Stimulated activated CD4-positive, alpha-beta T cell treated with anti-CD3 and anti-CD28 coated beads, Interleukin-1b, Interleukin-23, amount 100 ng/mL, for 4 hours (primary cell): ENCODE measurements around the gene PLGRKT.
"Not testable (repeated sequence)": the region's sequence is repeated elsewhere in the genome, so short reads cannot be mapped to it uniquely, and the experiment has no call there.

Experiments used
- DNase-seq, 2 donors: peaks; one replicate each; pipeline ENCODE4 v3.0.0-alpha.2; 2020; ENCODE audit warnings: low read depth in 2 of 2

PLGRKT gene, protein sequence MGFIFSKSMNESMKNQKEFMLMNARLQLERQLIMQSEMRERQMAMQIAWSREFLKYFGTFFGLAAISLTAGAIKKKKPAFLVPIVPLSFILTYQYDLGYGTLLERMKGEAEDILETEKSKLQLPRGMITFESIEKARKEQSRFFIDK

DNA sequence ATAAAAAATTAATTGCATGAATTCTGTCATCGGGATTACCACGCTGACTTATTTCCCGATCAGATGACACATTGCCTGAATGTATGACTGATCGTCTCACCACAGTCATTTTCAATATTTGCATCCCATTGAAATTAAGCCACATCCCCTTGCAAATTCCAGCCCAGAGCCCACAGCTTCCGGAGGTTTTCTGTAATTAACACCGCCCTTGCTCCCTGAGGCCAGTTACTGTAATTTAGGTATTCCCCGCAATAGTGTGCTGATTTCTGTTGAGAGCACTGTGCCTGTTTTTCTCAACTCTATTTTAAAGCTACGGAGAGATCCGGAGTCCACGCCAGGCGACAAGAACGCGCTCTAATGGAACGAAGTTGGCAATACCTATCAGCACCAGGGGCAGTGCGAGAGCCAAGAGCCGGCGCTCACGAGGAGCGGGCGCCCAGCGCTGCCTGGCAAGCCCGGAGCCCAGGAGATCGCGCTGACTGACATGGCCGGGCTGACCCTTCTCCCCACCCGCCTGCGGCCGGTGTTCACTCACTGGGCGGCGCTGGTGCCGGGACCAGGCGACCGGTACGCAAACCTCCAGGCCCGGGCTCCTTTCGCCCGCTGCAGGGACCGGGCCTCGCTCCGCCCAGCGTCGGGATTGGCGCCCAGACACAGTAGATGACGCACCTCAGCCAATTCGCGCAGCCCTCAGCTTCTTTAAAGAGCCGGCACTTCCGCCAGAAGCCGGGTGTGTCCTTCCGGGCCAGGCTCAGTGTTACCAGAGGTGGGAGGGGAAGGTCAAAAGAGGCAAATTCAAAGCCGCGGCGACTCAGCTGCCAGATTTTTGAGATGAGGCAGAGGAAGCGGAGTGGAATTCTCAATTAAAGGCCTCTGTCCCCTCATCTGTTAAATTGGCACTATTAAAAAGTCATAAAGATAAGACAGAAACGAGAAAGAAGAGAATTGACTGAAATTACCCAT lies at the start of gene PLGRKT:
Gene PLGRKT, minus strand, starts transcription at position 672 of the 963 bp plus-strand sequence. CDS start 5,948 bp downstream, outside the sequence.
- DNase-seq, result peak; percentile 80 to 81

DNA sequence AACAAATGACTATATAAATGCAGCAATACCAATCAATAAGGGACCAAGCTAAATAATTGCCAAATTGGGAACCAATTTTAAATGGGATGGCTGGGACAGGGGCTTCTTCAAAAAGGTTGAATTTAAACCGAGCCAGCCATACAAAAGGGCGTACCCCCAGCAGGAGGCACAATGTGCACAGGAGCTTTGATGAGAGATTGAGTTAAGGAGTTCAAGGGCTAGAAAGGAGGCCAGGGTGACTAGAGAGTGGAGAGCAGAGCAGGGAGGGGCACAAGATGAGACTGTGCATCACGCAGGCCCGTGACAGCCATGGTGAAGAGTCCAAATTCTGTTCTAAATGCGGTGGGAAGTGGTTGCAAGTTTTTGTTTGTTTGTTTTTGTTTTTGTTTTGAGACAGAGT lies 49.3 kb upstream of the PLGRKT start:
- no peak for DNase-seq

DNA sequence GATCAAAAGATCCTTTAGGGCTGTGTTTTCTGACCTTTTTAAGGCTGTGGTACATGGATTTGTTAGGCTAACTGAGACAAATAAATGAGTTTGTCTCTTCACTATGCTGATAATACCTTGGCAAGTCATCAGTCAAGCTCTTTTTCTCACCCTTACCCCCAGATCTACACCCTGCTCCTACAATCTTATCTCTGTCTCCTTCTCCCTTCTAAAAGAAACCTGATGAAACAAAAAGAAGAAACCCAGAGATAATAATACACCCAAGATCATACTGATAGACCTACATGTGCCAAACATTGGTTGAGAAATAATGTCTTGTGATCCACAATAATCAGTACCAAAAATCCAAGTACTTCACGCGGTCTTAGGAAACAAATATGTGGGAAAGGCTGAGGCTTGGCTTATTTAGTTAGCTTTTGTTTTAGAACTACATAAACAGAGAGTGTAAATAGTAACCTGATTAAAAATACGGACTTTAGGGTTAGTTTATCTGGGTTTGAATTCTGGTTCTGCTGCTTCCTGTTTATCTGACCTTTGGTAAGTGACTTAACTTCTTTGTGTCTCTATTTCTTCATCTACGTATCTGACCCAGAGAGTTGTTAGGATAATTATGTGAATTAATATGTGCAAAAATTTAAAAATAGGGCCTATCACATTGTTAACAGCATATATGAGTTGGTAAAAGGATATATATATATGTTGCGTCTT lies 47.8 kb upstream of the PLGRKT start:
- no peak for DNase-seq

DNA sequence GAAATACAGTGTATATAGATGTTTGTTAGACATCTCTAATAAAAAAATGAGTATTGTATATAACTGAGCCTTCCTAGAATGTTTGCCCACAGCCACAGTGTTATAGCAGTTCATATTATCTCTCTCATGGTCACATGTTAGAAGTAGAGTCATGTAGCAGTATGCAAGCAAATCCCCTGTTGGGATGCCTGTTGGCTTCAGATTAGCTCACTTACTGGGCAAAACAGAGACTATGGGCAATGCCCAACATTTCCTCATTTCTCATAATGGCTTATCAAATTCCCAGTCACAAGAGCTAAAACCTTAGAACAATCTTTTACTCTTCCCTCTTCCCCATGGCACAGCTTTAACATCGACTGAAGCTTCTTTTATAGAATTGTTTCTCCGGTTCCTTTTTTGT lies 45.6 kb upstream of the PLGRKT start:
- no peak for DNase-seq

DNA sequence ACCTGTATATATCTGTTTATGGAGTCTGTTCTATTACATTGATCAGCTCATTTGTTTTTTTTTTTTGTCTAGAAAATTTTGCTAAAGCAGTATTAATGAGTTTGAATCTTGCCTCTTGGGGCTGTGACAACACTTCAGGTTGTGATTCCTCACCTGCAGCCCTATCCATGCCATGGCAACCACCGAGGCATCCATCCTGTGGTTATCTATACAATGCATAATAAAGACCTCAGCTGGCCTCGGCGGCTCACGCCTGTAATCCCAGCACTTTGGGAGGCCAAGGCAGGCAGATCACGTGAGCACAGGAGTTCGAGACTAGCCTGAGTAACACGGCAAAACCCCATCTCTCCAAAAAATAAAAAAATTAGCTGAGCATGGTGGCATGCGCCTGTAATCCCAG lies 44.5 kb upstream of the PLGRKT start:
- DNase-seq, result no peak

DNA sequence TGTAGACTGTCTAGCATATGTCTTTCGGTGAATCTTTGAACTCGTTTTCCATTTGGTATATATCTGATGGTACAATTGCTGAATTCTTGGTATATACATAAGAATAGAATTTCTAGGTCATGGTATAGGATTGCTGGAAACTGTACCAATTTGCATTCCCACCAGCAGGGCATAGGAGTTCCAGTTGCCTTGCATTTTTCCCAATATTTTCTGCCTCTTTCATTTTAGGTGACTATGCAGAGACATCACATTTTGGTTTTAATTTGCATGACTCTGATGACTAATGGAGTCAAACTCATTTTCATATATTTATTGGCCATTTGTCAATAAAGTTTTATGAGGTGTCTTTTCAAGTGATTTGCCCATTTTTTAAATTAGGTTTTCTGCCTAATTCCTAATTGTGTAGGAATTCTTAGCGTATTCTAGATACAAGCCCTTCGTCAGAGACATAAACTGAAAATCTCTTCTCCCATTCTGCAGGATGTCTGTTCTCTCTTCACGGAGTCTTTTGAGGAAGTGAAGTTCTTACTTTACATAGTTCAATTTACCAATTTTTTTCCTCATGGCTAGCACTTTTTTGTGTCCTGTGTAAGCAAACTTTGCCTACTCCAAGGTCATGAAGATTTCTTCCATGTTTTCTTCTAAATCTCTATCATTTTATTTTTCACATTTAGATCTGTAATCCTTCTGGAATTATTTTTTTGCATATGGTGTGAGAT lies 43.8 kb upstream of the PLGRKT start:
- DNase-seq, result no peak

DNA sequence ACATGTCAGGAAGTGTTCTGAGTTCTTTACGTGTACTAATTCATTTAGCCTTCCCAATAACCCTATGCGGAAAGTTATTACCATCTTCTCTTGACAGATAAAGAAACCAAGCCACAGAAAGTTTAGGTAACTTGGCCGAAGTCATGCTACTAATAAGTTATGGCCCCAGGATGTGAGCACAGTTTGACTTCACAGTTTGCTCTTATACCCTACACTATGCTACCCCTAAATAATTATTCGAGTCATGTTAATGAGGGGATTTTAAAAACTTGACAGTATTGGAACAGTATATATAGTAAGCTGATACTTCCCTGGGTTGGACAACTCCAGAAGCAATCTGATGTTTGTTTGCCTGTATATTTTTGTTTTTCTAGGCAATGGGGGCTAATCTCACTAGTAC lies 43.2 kb upstream of the PLGRKT start:
- DNase-seq, result no peak

DNA sequence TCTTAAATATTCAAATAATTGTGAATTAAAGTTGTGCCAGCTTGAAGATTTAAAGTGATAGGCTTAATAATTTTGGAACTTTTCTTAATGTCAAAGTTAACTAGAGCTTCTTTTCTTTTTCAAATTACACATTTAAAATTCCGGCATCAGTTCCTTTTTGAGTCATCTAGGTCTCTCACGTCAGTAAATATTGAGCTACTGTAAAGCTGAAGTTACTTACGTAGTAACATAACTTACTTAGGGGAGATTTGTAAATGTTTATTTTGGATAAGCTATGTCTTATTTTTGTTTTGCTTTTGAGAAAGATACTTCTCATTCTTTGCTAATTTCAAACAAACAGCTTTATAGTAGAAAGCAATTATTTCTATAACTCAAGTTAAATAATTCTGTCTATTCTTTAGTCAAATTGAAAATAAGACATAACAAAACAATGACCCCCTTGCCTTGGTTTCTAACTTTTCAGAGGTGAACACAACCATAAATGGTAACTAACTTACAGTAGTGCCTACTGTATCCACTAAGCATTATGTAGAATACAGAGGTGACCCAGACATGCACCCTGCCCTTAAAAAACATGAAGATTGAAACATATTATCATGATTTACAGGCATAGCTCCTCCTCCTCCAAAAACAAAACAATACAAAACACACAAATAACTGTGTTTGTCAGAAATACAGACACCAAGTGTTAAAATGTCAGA lies 42.4 kb upstream of the PLGRKT start:
- no peak for DNase-seq

DNA sequence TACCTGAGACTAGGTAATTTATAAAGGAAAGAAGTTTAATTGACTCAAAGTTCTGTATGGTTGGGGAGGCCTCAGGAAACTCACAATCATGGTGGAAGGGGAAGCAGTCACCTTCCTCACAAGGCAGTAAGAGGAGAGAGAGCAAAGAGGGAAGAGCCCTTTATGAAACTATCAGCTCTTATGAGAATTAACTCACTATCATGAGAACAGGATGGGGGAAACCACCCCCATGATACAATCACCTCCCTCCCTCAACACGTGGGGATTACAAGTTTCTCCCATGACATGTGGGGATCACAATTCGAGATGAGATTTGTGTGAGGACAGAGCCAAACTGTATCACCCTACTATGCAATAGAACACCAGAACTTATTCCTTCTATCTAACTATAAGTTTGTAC lies 40.5 kb upstream of the PLGRKT start:
- no peak for DNase-seq

DNA sequence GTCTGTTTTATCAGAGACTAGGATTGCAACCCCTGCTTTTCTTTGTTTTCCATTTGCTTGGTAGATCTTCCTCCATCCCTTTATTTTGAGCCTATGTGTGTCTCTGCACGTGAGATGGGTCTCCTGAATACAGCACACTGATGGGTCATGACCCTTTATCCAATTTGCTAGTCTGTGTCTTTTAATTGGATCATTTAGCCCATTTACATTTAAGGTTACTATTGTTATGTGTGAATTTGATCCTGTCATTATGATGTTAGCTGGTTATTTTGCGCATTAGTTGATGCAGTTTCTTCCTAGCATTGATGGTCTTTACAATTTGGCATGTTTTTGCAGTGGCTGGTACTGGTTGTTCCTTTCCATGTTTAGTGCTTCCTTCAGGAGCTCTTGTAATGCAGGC lies 37.9 kb upstream of the PLGRKT start:
- not testable (repeated sequence) for DNase-seq

DNA sequence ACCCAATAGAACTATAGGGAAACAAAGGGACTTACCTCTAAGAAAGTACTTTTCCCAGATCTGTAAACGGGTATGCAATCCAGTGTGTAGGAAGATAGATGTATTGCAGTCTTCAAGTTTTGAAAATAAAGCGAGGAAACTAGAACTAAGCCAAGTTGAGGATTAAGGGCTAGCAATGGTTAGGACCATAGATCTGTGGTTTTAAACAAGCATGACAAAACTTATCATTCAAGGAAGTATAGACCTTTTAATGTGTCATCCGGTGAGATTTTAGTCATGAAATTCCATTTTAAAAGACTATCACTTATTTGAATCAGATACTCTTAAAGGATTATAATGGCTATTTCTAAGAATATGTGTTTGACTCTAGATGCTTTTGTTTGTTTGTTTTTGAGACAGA lies 33.1 kb upstream of the PLGRKT start:
- no peak for DNase-seq

DNA sequence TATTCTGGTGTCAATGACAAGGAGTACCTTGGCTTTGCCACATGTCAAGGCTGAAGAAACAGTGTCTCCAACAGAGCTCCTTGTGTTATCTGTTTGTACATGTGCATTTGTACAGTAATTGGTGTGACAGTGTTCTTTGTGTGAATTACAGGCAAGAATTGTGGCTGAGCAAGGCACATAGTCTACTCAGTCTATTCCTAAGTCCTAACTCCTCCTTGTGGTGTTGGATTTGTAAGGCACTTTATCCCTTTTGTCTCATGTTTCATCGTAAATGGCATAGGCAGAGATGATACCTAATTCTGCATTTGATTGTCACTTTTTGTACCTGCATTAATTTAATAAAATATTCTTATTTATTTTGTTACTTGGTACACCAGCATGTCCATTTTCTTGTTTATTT lies 32.4 kb upstream of the PLGRKT start:
- DNase-seq, result no peak

DNA sequence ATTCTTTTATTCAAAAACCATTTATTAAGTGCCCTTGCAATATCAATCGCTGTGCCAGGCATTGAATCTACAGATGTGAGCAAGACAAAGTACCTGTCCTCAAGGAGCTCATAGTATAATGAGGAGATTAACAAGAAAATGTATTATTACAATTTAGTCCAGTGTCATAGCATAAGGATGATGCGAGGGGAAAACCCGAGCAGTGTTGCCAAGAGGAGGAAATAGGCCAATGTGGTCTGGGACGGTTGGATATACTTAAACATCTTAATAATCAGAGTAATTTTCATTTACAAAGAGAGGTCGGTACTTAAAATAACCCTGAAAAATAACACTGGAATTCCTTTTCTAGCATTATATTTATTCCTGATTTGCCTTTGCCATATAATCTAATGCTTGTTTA lies 31.1 kb upstream of the PLGRKT start:
- DNase-seq, result no peak

DNA sequence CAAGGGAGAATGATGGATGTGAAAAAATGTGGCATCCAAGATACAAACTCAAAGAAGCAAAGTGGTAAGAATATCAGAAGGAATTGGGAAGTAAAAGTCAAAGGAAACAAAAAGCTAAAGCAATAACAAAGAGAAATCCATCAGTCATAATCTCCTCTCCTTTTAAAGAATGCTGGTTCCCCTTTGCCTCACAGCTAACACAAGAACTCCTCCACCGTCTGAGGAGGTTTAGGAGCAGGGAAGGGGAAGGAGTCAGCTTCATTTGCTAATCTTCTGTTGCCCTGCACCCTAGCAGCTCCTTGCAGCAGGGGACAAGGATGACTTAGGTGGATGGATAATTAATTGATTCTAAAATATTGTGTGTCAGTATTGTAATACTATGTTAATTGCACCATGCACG lies 29.0 kb upstream of the PLGRKT start:
- DNase-seq, result no peak

DNA sequence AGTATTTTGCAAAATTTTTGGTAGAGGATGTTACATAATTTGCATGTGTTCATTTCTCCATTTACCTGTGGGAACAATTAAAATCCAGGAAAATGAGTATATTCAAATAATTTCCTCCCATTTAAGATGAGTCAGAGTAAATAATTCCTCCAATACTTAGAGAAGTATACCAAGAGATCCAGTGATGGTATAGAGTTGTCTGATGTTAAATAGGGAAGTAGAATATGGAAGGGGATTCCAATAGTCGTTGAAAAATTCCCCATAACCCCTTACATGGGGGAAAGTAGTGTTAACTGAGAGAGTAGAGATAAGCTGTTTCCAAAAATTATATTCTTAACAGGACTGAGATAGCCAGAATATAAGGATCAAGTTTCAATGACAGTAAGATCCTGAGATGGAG lies 28.3 kb upstream of the PLGRKT start:
- DNase-seq, result no peak

DNA sequence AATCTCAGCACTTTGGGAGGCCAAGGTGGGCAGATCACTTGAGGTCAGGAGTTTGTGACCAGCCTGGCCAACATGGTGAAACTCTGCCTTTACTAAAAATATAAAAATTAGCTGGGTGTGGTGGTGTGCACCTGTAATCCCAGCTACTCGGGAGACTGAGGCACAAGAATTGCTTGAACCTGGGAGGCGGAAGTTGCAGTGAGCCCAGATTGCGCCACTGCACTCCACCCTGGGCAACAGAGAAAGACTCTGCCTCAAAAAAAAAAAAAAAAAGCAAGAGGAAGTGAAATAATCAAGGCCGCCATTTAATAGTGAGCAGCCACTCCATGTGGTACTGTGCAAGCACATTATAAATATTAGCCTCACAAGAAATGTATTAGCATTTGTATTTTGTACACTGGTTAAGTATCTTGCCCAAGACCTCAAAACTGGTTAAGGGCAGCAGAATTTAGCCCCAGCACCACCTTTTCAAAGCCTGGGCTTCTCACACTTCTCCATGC lies 27.2 kb upstream of the PLGRKT start:
- DNase-seq, result not testable (repeated sequence)

DNA sequence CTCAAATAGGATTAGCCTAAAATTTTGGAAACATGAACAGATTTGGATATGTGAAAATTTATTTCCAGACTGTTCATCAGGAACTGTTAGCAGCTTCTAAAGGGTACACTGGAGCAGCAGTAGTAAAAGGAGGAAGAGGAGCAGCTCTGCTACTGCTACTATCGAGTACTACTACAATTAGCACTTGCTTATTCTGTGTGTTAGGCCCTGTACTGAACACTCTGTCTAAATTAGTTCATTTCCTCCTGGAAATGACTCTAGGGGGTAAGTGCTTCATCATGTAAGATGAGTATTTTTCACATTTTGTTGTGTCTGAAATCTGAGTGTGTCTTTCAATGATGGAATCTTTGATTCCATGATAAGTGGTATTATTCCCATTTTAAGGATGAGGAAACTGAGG lies 22.4 kb upstream of the PLGRKT start:
- DNase-seq, result no peak

DNA sequence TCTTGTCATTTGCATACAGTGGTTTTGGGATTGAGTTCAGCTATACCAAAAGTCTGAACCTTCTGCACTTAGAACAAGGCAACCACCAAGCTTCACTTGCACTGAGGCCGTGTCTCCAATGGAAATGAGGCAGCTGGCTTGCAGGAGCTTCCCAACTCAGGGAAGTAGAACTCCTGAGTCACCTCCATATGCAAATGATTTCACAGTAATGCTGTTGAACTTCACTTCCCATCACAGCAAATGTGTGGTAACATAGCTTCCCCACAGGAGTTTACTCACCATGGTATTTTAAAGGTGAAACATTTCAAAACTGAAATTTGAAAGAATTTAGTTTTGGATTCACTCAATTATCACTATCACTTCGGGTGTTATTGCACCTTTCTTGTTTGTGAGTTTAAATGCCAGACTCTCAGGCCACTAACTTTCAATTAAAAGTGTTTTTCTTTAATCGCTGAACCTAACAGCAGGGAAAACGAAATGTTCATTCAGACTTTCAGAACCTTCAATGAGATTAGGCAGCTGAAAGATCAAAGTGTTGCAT lies 21.6 kb upstream of the PLGRKT start:
- no peak for DNase-seq

DNA sequence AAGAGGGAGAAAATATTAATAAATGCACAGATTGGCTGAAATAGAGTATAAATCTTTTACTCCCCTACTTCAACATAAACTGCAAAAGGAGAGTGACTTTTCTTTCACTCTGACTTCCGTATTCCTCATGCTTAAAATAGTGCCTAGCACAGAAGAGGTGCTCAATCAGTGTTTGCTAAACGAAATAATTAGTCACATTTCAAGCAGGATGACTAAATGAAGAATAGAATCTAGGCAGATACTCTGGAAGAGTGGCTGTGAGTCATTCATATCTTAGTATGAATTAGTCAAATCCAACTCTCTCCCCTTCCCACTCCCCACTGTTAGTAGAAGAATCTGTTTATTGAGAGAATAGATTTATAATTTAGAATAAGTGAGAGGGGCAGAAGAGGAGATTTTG lies 17.5 kb upstream of the PLGRKT start:
- no peak for DNase-seq

DNA sequence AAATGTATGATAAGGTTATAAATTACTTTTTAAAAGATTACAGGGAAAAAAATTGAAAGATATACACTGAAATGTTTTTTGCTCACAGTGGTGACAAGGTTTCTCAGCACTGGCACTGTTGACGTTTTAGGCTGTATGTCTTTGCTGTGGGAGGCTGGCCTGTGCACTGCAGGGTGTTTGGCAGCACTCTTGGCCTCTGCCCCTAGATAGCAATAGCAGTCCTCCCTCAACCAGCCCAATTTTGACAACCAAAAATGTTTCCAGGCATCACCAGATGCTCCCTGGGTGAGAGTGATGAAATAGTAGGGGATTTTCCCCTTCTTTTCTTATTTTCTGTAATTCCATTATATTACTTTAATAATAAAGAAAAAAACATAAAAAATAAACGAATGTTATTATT lies 15.9 kb upstream of the PLGRKT start:
- no peak for DNase-seq

DNA sequence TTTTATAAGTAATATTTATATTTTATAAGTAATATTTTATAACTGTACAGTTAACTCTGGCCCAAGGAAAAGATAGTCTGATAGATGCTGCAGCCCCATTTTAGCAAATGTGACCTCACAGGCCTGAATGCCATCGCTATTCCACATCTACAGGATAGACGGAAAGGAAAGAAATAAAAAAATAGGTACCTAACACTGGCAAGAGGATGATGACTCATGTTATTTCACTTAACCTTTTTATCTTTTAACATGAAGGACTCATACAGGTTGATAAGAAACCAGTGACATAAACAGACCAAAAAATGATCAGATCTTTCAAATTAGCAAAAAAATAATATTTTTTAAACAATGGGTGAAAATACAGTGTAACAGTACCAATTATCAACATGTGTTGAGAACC lies 15.3 kb upstream of the PLGRKT start:
- DNase-seq, result no peak
